NOMO-1 treated with dmso at 0.1 percent for 144 hours (cell line): Measurements from ENCODE around the gene KCNIP3.
A peak's percentile ranks its signal among the peaks of the same experiment; 100 is the strongest.

Experiments
- DNase-seq: peaks from one replicate; lab custom pipeline; 2025; ENCODE audit not compliant: unreplicated experiment; lab: John Stamatoyannopoulos, UW

The KCNIP3 gene

DNA sequence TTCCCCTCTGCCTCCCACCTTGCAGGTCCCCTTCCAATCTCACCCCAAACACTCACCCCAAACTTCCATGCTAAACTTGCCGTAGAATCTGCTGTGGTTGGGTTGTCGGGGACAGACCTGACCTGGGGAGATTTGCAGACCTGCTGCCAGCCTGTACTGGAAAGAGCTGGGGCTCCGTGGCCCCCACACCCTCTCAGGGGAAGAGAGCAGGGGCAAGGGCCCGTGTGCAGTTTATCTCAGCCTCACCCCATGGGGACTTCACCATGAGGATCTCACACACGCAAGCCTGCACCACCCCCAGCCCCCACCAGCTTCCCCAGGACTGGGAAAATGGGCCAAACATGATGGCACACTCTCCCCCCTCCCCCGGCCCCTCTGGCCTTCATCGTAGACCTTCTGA, 30.7 kb downstream of the KCNIP3 start:
- no peak for DNase-seq

GRCh38 chr2:95328358-95329125, 31.4 kb downstream of the KCNIP3 start:
- DNase-seq: no peak

GRCh38 chr2:95329401-95329800, 32.3 kb downstream of the KCNIP3 start:
- no peak for DNase-seq

- DNase-seq: no peak
These were observed 33.0 kb downstream of the KCNIP3 start for GRCh38 chr2:95329891-95330793.

- DNase-seq: no peak
These were observed 33.7 kb downstream of the KCNIP3 start for GRCh38 chr2:95330794-95331338.

DNA sequence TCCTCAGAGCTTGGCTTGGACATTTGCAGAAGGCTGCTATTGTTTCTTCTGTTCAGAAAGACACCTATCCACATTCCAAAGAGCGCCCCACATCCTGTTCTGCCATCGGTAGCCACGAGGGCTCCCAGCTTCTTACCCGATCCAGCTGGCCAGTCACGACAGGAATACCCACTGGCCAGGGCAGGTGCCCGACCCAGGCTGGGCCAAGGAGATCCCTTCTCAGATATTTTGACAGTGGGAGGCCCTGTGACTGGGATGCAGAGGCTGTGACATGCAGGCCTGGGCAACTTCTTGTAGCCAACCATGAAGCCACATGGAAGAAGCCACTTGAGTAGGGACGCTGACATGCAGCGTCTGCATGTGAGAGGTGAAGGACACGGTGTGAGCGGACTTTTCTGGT, 34.5 kb downstream of the KCNIP3 start:
- no peak for DNase-seq

GRCh38 chr2:95332036-95332435, 34.9 kb downstream of the KCNIP3 start:
- no peak for DNase-seq

DNA sequence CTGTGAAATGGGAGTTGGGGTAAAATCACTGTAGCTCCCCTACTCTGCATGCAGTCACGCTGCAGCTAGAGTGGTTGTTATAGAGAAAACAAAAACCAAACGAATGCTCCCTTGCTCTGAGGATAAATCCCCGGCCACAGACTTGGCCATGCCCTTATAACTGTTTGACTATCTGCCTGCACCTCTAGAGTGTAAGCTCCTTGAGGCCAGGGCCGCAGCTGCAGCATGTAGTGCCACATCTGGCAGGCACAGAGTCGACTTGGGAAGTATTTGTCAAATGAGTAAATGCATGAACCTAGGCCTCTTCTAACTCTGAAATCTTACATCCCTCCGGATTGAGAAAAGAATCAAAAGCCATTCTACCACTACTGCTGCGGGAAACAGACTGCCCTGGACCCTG, 35.9 kb downstream of the KCNIP3 start:
- DNase-seq: no peak

GRCh38 chr2:95333888-95334338, 36.8 kb downstream of the KCNIP3 start:
- no peak for DNase-seq

DNA sequence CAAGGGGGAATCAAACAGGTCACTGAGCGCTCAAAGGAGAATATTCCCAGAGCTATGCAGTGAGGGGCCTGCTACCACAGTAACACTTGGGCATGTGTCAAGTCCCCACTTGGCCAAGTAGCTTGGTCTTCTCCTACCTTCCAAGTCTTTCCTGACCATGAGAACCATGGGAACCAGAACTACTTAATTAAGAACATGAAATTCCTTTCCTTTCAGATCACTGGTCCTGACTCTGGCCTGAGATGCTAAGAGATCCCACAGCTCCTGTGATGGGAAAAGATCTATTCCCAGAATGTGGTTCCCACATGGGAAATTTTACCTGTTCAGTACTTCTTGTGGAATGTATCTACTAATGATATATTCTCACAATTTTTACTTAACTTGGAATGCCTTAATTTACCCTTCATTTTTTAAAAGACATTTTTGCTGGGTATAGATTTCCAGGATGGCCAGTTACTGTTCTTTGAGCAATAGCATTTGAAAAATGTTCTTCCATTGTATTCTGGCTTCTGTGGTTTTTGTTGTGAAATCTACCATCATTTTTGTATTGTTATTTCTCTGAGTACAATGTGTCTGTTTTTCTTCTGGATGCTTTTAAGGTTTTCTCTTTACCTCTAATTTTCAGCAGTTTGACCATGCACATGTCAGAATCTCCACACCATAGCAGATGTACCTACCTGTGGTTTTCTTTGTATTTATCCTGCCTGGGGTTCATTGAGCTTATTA, 37.9 kb downstream of the KCNIP3 start:
- DNase-seq: no peak

DNA sequence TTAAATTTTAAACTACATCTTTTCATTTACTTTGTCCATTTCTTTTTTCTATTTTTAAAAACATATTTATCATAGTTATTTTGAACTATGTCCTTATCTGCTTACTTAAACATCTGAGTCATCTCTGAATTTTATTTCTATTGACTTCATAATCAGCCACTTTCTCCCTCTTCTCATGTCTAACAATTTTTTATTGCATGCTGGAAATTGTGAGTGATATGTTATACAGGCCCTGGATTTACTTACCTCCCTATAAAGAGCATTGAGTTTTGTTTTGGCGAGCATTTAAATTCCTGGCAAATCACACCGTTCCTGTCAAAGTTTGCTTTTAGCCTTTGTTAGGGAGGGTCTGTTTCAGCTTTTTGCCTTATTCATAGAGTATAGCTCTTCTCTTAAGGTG, 39.3 kb downstream of the KCNIP3 start:
- DNase-seq: no peak

DNA sequence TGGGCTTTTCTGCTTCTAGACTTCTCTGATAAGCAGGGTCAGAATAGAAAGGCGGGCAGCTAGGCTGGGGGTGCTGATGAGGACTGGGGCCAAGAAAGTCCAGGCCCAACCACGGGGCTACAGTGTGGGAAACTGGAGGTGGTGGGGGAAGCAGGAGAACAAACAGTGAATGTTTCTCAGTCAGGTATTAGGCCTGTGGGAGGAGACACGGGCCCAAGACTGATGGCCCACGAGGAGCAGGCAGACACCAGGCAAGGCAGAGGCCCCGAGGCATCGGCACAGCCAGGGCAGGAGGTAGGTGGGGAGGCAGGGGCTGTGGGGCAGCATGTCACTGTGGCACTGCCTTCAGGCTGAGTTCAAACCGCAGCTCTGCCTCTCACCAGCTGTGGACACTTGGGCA, 40.7 kb downstream of the KCNIP3 start:
- no peak for DNase-seq

DNA sequence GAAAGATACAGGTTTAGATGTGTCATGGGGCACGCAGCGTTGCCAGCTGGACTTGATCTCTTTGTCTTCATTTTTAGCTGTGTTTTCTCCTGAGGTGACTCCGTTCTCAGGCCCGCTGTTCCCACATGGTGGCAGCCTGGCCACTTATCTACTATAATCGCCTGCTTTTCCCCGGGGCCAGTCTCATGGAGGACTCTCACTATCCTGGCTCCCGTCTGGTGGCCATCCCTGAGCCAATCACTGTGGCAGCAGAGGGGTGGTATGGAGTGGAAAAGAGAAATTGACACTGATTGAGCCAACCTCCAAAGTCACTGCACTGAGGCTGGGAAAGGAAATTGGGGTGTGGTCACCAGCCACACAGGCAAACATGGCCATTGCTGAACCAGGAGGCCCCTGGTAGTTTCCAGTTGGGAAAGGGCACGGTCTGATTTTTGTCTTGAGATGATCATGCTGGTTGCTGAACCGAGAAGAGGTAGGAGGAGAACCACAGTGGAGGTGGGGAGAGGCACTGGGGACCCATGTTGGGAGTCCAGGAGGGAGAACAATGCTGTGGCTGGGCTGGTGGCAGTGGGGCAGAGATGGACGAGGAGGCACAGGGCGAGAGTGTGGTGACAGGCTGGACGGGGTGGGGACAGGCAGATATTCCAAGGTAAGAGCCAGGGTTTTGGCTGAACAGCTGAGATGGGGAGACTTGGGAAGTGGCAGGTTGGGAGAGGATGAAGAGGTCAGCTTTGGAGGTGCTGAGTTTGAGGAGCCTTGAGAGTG, 45.6 kb downstream of the KCNIP3 start:
- no peak for DNase-seq

GRCh38 chr2:95343429-95344214, 46.5 kb downstream of the KCNIP3 start:
- no peak for DNase-seq

DNA sequence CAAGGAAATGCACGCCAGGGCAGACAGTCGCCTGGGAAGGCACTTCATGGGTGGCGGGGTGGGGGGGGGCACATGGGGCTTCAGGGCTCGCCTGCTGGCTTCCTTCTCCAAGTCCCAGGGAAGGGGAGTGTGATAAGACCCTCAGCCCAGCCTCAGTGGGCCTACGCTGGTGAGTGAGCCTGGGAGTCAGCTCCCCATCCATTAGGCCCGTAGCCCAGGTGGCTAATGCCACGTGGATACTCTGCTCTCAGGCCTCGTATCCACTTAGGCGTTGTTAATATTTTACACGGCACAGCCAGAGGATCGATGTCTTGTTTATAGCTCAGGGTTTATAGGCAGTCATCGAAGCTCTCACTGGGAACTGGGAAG, 47.1 kb downstream of the KCNIP3 start:
- DNase-seq: no peak

DNA sequence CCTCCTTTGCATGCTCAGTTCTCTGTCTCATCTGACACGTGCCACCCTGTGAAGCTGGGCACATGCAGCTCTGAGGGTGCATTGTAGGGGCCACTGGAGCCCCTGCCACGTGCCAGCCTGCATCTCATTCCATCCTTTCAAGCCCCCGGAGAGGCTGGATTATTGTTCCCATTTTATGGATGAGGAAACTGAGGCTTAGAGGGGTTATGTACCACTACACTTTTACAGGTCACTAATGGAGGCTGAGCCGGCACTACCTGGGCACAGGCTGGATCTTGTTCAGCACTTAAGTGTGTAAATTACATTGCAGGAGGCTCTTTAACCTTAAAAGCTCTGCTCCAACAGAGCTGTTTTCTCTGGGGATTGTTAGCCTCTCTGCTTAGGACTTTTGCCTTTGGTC, 47.5 kb downstream of the KCNIP3 start:
- DNase-seq: no peak

- no peak for DNase-seq
These were observed 48.0 kb downstream of the KCNIP3 start for GRCh38 chr2:95345081-95345562.

GRCh38 chr2:95345563-95346230, 48.5 kb downstream of the KCNIP3 start:
- peak; percentile 30 for DNase-seq

- no peak for DNase-seq
These were observed 49.1 kb downstream of the KCNIP3 start for GRCh38 chr2:95346231-95346737.
